ENCODE data around the gene SENP1.

Gene SENP1

GRCh38 chr12:48033451-48033850, 72.4 kb downstream of the SENP1 start:
- FAIRE-seq = no peak

GRCh38 chr12:48032597-48032996, 73.3 kb downstream of the SENP1 start:
- FAIRE-seq = no peak

- no peak for FAIRE-seq
These were observed 74.5 kb downstream of the SENP1 start for GRCh38 chr12:48031135-48031960.

GRCh38 chr12:48030173-48030650, 75.7 kb downstream of the SENP1 start:
- no peak for FAIRE-seq

- no peak for FAIRE-seq
These were observed 76.2 kb downstream of the SENP1 start for GRCh38 chr12:48029491-48030172.

- FAIRE-seq = no peak
These were observed 77.1 kb downstream of the SENP1 start for GRCh38 chr12:48028541-48029431.

- FAIRE-seq = no peak
These were observed 78.5 kb downstream of the SENP1 start for GRCh38 chr12:48027183-48028002.

- FAIRE-seq = no peak
These were observed 79.6 kb downstream of the SENP1 start for GRCh38 chr12:48026060-48026827.

GRCh38 chr12:48025281-48025680, 80.6 kb downstream of the SENP1 start:
- FAIRE-seq = no peak

GRCh38 chr12:48024735-48025134, 81.1 kb downstream of the SENP1 start:
- FAIRE-seq = no peak

GRCh38 chr12:48023386-48023785, 82.5 kb downstream of the SENP1 start:
- FAIRE-seq = no peak

GRCh38 chr12:48022676-48023385, 83.0 kb downstream of the SENP1 start:
- no peak for FAIRE-seq

GRCh38 chr12:48022180-48022521, 83.7 kb downstream of the SENP1 start:
- no peak for FAIRE-seq

GRCh38 chr12:48021485-48022179, 84.2 kb downstream of the SENP1 start:
- FAIRE-seq = no peak

GRCh38 chr12:48019639-48020265, 86.1 kb downstream of the SENP1 start:
- FAIRE-seq = no peak

- FAIRE-seq = no peak
These were observed 87.3 kb downstream of the SENP1 start for GRCh38 chr12:48018618-48018995.

- no peak for FAIRE-seq
These were observed 87.8 kb downstream of the SENP1 start for GRCh38 chr12:48017921-48018617.

- no peak for FAIRE-seq
These were observed 88.4 kb downstream of the SENP1 start for GRCh38 chr12:48017496-48017895.

Data from endometrium (tissue), 2 donors.